HG03460 (cell line): ENCODE results near the gene AMIGO2.
"Not testable (repeated sequence)": the region's sequence is repeated elsewhere in the genome, so short reads cannot be mapped to it uniquely, and the experiment has no call there.

Experiments
- ATAC-seq: cut with Tn5 transposase; IDR thresholded peaks from one replicate; pipeline ENCODE4 v1.9.1; 2021; ENCODE audit not compliant: unreplicated experiment

The AMIGO2 gene

DNA sequence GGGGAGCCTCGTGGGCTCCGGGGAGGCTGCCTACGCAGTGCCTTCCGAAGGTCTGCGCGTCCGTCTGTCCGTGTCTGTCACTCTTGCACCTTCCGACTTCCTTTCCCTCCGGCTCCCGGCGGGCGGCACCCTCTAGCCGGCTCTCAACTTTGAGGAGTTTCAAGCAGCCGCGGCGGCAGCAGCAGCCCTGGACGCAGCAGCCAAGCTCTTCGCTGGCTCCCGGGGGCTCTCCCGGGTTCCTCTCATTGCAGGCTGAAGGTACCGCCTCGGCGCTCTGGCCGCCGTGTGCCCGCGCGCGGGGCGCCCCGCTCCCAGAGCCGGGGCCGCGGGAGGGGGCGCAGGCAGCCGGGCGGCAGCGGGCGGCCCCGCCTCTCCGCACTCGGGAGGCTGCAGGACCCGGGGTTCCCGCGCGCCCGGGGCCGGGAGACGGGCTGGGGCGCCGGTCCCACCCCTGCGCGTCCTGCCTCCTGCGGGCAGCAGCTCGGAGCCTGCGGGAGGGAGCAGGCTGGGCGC lies at the start of gene AMIGO2, which contains the start of gene PCED1B:
TSS of gene AMIGO2 (minus strand) at position 492 of the 513 bp plus-strand sequence. CDS start 957 bp downstream, outside the sequence.
TSS of gene PCED1B (plus strand) at position 154 of the 513 bp plus-strand sequence. CDS start 155,443 bp downstream, outside the sequence.
- no peak for ATAC-seq

GRCh38 chr12:47126246-47126645 lies 46.5 kb upstream of the AMIGO2 start:
- ATAC-seq = no peak

- ATAC-seq = no peak
Measured at GRCh38 chr12:47124451-47124850, 44.7 kb upstream of the AMIGO2 start.

GRCh38 chr12:47123730-47124129 lies 44.0 kb upstream of the AMIGO2 start:
- ATAC-seq = no peak

GRCh38 chr12:47122602-47123001 lies 42.8 kb upstream of the AMIGO2 start:
- ATAC-seq = no peak

DNA sequence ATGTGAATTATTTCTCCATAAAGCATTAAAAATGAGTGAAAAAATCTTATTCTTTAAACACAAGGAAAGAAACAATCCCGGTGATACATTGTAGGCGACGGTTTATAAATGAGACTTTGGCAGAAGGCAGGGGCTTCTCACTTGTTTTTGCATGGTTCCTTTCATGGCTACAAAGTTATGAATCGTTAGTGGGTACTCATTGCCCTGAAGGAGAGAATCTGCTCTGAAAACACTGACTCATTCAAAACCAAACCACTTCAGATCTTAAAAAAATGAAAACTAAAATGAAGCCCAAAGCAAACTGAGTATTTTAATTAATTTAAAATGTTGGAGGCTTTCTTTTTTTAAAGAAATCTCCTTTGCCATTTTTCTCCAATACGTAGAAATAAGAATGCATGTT lies 41.4 kb upstream of the AMIGO2 start:
- no peak for ATAC-seq

GRCh38 chr12:47120736-47121135 lies 41.0 kb upstream of the AMIGO2 start:
- ATAC-seq = no peak

DNA sequence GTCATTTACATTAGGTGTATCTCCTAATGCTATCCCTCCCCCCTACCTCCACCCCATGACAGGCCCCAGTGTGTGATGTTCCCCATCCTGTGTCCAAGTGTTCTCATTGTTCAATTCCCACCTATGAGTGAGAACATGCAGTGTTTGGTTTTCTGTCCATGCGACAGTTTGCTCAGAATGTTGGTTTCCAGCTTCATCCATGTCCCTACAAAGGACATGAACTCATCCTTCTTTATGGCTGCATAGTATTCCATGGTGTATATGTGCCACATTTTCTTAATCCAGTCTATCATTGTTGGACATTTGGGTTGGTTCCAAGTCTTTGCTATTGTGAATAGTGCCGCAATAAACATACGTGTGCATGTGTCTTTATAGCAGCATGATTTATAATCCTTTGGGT lies 37.5 kb upstream of the AMIGO2 start:
- not testable (repeated sequence) for ATAC-seq

DNA sequence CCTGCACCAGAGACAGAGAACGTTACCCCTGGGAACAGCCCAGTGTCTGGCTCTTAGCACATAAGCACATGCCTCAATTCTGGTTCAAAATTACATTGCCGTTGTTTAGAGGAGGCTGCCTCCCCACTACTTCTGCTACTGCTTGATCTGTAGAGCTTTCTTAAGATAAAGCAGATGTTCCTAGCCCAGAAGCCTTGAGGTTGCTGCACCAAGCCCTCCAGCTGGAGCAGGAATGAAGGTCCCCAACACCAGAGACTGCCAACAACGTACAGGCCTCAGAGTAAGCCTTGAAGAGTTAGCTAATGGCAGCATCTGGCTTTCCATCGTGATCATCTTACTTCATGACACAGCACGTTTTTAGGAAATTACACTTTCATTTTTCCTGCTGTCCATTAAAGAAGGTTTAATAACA lies 34.7 kb upstream of the AMIGO2 start:
- no peak for ATAC-seq

DNA sequence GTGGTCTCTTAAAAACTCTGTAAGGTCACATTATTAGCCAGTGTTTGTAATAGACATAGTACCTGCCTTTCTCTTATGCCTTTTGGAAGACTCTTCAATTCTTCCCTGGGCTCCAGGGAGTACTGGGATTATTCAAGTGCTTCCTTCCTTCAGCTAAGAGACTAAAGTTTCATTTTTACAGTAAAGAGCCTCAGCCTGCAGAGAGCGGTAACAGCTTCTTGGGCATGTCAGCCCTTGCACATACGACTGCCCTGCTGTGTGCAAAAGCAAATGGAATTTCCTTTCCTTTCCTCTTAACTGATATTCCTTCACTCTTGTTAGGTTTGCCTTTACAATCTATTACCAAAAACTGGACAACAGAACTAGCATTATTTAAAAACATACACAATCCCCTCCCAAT lies 32.9 kb upstream of the AMIGO2 start:
- ATAC-seq = no peak

DNA sequence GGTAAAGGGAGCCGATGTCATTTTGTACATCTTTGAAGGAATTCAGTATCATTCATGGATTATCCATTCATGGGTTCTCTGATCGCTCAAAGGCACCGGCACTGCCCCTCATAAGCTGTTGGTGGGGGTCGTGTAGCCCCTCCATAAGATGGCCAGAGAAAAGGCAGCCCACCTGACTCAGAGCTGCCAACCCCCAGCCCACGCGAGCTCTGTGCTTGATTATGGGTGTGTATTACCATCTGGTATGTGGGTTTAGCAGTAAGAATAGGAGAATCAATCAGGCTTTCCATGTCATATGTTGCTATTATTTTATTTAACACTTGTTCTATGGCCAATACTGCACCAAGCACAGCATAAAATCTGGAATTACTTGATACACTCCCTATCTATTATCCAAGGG lies 32.1 kb upstream of the AMIGO2 start:
- ATAC-seq = no peak

DNA sequence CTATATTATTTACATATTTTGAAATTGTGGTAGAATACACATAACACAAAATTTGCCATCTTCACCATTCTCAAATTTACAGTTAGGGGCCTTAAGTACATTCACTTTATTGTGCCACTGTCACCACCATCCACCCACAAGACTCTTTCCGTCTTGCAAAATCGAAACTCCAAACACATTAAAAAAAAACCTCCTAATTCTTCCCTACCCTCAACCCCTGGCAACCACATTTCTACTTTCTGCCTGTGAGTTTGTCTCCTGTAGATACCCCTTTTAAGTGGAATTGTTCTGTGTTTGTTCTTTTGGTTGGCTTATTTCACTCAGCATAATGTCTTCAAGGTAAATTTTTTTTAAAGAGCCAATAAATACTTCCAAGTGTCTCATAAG lies 31.6 kb upstream of the AMIGO2 start:
- ATAC-seq = no peak

DNA sequence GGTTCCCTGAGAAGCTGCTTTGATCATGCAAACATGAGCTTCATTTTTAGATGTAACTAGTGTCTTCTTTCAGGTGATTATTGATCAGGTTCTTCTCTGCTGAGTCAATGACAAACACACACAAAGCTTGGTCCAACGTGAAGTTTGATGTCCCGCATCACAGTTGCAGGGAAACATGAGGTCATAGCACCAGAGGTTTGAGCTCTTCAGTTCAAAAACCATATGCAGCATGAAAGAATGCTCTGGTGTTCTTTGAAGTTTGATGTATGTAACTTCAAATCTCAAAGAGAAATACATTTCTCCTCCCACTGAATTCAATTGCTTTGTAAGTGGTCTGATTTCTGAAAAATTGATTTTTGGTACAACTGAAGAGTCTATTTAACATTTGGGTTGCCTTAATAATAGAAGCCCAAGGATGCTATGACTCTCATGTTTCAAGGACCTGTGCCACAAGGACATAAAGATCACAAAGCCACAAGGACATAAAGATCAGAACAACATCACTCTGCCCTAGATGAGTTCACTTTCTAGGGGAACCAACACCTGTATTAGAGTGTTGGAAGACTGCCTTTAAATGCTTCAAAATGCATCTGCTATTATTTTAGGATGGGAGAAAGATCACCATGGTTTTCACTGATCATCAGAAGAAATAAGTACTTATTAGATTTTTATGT lies 31.1 kb upstream of the AMIGO2 start:
- no peak for ATAC-seq

- no peak for ATAC-seq
Measured at GRCh38 chr12:47110011-47110541, 30.3 kb upstream of the AMIGO2 start.

DNA sequence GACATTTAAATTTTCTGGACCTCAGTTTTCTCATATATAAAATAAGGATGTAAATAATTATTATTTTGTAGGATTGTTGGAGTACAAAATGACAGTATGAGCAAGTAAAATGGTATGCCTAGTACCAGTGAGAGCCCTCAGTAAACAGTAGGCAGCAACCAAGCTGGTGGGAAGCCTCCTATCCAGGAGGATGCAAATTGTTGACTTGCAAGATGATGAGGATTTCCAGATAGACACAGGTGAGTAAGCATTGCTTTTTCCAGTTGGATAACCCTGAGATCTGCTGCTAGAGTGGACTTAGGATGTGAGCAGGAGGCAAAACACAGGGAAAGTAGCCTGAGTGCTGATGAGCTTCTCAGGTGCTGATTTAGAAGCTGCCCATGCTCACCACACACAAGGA lies 28.2 kb upstream of the AMIGO2 start:
- no peak for ATAC-seq

DNA sequence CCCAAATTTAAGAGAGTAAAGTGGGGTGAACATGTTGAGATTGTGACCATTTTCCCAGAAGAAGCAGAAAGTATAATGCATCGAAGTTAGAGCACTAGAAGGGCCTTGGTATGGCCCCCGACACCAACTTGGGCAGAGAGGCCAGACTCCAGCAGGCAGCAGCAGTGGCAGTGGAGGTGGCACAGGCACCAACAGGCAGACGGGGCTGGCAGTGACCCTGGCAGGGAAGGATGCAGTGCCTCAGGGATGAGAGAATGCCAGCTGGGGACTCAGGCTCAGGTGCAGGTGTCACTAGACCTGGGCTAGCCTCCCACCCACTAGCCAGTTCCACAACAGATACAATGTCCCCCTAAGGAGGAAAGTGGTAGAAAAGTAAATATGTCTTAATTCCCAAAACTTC lies 27.7 kb upstream of the AMIGO2 start:
- no peak for ATAC-seq

GRCh38 chr12:47105914-47106674 lies 26.3 kb upstream of the AMIGO2 start:
- no peak for ATAC-seq

GRCh38 chr12:47102845-47103651 lies 23.3 kb upstream of the AMIGO2 start:
- ATAC-seq = no peak

- no peak for ATAC-seq
Measured at GRCh38 chr12:47102406-47102805, 22.6 kb upstream of the AMIGO2 start.

- ATAC-seq = no peak
Measured at GRCh38 chr12:47100160-47100559, 20.4 kb upstream of the AMIGO2 start.

GRCh38 chr12:47099610-47100009 lies 19.9 kb upstream of the AMIGO2 start:
- ATAC-seq = no peak
